Kidney (tissue), 14 donors: ENCODE data around the gene RAD18. TPM values are rescaled to one million over a fixed set of nuclear protein-coding genes. Genes with fewer than 3 reads are reported as not detected.

Source experiments
- DNase-seq, 5 donors: peaks; one replicate each; pipeline ENCODE4 v3.0.0-alpha.2; 2013 to 2020
- FAIRE-seq: peaks from 2 replicates; lab custom pipeline; 2012; peaks lifted over from hg19 to GRCh38; lab: Jason Lieb, UNC
- H3K27ac ChIP-seq, 2 donors: one replicate each; pipeline ENCODE4 v1.7.0; 2013; ENCODE audit warnings: low read depth in 2 of 2, low read length in 2 of 2, inconsistent platforms in 1 of 2
- H3K27me3 ChIP-seq: one replicate; pipeline ENCODE4 v1.7.1; 2013; ENCODE audit warnings: low read length, inconsistent platforms; ENCODE audit not compliant: control insufficient read depth, insufficient read depth
- H3K36me3 ChIP-seq, 3 donors: one replicate each; pipeline versions ENCODE4 v1.7.0 to v1.7.1; 2013; ENCODE audit warnings: low read length in 3 of 3, control low read depth in 1 of 3, inconsistent platforms in 1 of 3; ENCODE audit not compliant: insufficient read depth in 3 of 3, control insufficient read depth in 2 of 3
- H3K4me1 ChIP-seq, 3 donors: one replicate each; pipeline versions ENCODE4 v1.7.0 to v1.7.1; 2013; ENCODE audit warnings: low read length in 3 of 3, inconsistent platforms in 1 of 3, low read depth in 1 of 3; ENCODE audit not compliant: control insufficient read depth in 2 of 3, insufficient read depth in 2 of 3
- H3K4me3 ChIP-seq, 3 donors: one replicate each; pipeline versions ENCODE4 v1.7.0 to v1.8.1; 2013; ENCODE audit warnings: low read length in 3 of 3, control low read depth in 1 of 3, inconsistent platforms in 1 of 3
- H3K9ac ChIP-seq, 3 donors: one replicate each; pipeline versions ENCODE4 v1.7.0 to v1.7.1; 2013; ENCODE audit warnings: low read length in 3 of 3, control low read depth in 1 of 3, inconsistent platforms in 1 of 3
- H3K9me3 ChIP-seq, 3 donors: one replicate each; pipeline versions ENCODE4 v1.7.0 to v1.7.1; 2013; ENCODE audit warnings: low read length in 3 of 3, control low read depth in 1 of 3, inconsistent platforms in 1 of 3; ENCODE audit not compliant: control insufficient read depth in 2 of 3, insufficient read depth in 1 of 3
- intact Hi-C: fragments of 100-400 bp; cut with DNase I; formaldehyde crosslinking; loops from one replicate; pipeline ENCODE4 v1.11.1; 2022
- polyA plus RNA-seq: library from polyadenylated mRNA; stranded (reverse); fragments of 350-450 nt; fragmentation: Illumina TruSeq; extraction: RNeasy Lipid Tissue Mini Kit (QIAGEN cat#74804); gene quantifications from one replicate; pipeline ENCODE4 v1.2.3, GENCODE V29; 2014; ENCODE audit warnings: low read depth, low replicate concordance; ENCODE audit not compliant: insufficient read depth
- total RNA-seq: library from RNA; stranded (reverse); fragmentation: NEBNext Ultra II Directional; extraction: Animal tissue kit (Norgen Biotek cat#: 25700); gene quantifications from one replicate; pipeline ENCODE4 v1.2.1, GENCODE V29; 2021
- TF ChIP-seq, protein P1 (sequence below): IDR thresholded peaks from 3 replicates; pipeline ENCODE4 v1.5.1; 2012; ENCODE audit warnings: mild to moderate bottlenecking, moderate library complexity, borderline replicate concordance; ENCODE audit not compliant: insufficient read depth; ENCODE audit errors: extremely low read depth
- donor health status: control.
- donor health status: control.
- donor health status: control.
- donor health status: control.
- donor health status: control.
- donor health status: DM: yes; HTN: yes; CAD: no.
- donor health status: Normal renal cell carcinoma (clear cell type).

RAD18 gene
- total and polyA plus RNA-seq, 2 donors from 2014 or later, result 3.1 to 8.0 TPM

DNA sequence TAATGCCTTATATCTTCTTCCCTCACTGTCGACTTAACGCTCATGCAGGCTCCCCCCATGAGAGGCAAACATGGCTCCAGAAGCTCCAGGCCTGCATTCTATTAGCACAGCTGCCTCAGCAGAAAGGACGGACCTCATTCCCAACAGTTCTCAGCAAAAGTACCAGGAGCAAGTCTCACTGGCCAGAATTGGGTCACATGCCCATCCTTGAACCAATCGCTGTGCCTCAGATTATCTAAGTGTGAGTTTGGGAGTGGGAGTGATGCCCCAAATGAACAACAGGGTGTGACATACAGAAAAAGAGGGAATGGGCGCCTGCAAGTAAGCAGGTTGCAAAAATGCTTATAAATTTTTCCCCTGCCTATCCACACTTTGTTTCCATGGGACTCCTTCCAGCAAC lies 4.3 kb upstream of the RAD18 start:
- no peak for FAIRE-seq
- DNase-seq, result no peak
- Histone ChIP-seq H3K36me3 (no peaks in the 10 kb centered on the region), H3K9me3 (no peaks in the 10 kb centered on the region), H3K4me3 (no peak overlapping the region), H3K4me1 (peaks cover 0 to 4% (median 0%) of the 10 kb centered on the region in 3 donors), H3K27me3 (no peaks in the 10 kb centered on the region), H3K27ac (no peak overlapping the region), H3K9ac (no peak overlapping the region)
- intact Hi-C loops, result no loop called here
- TF ChIP-seq, protein P1, sequence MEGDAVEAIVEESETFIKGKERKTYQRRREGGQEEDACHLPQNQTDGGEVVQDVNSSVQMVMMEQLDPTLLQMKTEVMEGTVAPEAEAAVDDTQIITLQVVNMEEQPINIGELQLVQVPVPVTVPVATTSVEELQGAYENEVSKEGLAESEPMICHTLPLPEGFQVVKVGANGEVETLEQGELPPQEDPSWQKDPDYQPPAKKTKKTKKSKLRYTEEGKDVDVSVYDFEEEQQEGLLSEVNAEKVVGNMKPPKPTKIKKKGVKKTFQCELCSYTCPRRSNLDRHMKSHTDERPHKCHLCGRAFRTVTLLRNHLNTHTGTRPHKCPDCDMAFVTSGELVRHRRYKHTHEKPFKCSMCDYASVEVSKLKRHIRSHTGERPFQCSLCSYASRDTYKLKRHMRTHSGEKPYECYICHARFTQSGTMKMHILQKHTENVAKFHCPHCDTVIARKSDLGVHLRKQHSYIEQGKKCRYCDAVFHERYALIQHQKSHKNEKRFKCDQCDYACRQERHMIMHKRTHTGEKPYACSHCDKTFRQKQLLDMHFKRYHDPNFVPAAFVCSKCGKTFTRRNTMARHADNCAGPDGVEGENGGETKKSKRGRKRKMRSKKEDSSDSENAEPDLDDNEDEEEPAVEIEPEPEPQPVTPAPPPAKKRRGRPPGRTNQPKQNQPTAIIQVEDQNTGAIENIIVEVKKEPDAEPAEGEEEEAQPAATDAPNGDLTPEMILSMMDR, result no peak

DNA sequence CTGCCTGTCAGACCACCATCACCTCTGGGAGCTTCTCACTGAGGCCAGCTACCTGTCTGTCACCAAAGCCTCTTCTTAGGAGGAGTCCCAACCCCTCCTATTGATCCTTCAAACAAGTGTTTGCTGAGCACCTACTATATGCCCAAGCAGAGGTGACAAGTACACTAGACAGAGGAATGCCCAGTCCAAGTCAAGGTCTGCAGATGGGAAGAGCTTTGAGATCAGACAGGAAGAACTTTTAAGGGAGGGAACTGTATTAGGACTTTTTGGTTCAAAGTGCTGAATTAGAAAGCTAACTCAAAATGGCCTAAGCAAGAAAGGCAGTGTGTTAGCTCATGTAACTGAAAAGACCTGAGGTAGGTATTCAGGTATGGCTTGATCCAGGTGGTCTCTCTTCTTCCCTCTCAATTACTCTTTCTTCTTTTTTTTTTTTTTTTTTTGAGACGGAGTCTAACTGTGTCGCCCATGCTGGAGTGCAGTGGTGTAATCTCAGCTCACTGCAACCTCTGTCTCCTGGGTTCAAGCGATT lies 3.6 kb upstream of the RAD18 start:
- intact Hi-C loops, result no loop called here
- H3K4me3 ChIP-seq, result no peak overlapping the region
- DNase-seq (no peak), FAIRE-seq (no peak)
- H3K4me1 ChIP-seq, result peaks cover 0 to 9% (median 3%) of the 10 kb centered on the region in 3 donors
- no peaks in the 10 kb centered on the region for H3K27me3 ChIP-seq
- TF ChIP-seq, protein P1, result no peak
- no peaks in the 10 kb centered on the region for H3K36me3 ChIP-seq
- H3K9ac ChIP-seq, result no peak overlapping the region
- H3K9me3 ChIP-seq, result no peaks in the 10 kb centered on the region
- H3K27ac ChIP-seq, result no peak overlapping the region

DNA sequence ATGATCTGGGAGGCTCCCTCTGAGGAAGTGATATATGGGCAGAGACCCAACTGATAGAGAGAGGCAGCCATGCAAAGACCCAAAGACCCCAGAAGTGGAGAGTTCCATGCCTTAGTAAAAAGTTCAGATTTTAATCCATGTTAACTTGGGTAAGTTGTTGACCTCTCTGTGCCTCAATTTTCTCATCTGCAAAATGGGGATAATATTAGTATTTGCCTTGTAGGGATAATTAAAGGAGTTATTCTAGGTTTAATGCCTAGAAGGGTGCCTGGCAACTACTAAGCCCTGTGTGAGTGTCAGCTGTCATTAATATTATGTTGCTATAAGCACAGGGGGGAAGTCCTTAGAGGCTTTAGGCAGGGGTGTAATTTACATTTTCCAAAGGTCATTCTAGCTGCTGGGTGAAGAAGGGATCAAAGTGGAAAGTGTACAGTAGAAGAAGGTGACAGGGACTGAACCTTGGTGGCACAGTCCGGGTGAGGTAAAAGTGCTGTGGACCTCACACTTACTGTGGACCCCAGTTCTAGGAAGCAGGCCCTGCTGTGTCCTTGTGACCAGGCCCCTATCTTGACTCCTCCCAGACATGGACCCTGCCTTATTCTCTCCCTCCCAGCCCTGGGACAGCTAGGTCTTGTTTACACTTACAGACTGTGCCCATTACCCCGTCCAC lies 3.0 kb upstream of the RAD18 start:
- Histone ChIP-seq H3K27ac (no peak overlapping the region), H3K9me3 (no peaks in the 10 kb centered on the region), H3K27me3 (no peaks in the 10 kb centered on the region), H3K4me1 (peaks cover 0 to 9% (median 3%) of the 10 kb centered on the region in 3 donors), H3K4me3 (no peak overlapping the region), H3K36me3 (no peaks in the 10 kb centered on the region), H3K9ac (no peak overlapping the region)
- FAIRE-seq (no peak), DNase-seq (no peak)
- intact Hi-C loops, result no loop called here
- TF ChIP-seq, protein P1, result no peak
